HepG2 (cell line): ENCODE measurements around the gene ZBTB46. TPM values are rescaled to one million over a fixed set of nuclear protein-coding genes. Genes with fewer than 3 reads are reported as not detected.

Source experiments
- AHR ChIP-seq: IDR thresholded peaks from 2 replicates; pipeline ENCODE4 v1.6.1; 2018; ENCODE audit warnings: missing genetic modification reagents, missing compliant biosample characterization
- BRCA1 ChIP-seq: sonication (generic); formaldehyde crosslinking; IDR thresholded peaks from 2 replicates; pipeline ENCODE4 v1.4.0; 2020; ENCODE audit warnings: missing genetic modification reagents
- E2F1 ChIP-seq: sonication (generic); formaldehyde crosslinking; IDR thresholded peaks from 2 replicates; pipeline ENCODE4 v1.5.0; 2020; ENCODE audit warnings: missing genetic modification reagents
- ELK4 ChIP-seq: sonication (generic); formaldehyde crosslinking; IDR thresholded peaks from 2 replicates; pipeline ENCODE4 v1.9.0; 2021; ENCODE audit warnings: missing genetic modification reagents, borderline replicate concordance
- MAF1 ChIP-seq: sonication (generic); formaldehyde crosslinking; IDR thresholded peaks from 2 replicates; pipeline ENCODE4 v1.5.0; 2020; ENCODE audit warnings: missing genetic modification reagents, borderline replicate concordance
- MXD1 ChIP-seq: sonication (generic); formaldehyde crosslinking; IDR thresholded peaks from 2 replicates; pipeline ENCODE4 v1.4.0; 2020; ENCODE audit warnings: mild to moderate bottlenecking, missing genetic modification reagents
- PCBP1 ChIP-seq: fragments of 200-400 bp; formaldehyde crosslinking; IDR thresholded peaks from 2 replicates; pipeline ENCODE4 v1.6.1; 2017; ENCODE audit warnings: mild to moderate bottlenecking, low read depth, low read length, borderline replicate concordance
- SSRP1 ChIP-seq: IDR thresholded peaks from 2 replicates; pipeline ENCODE4 v1.6.1; 2016; ENCODE audit warnings: control low read depth
- ZBTB39 ChIP-seq: sonication (generic); formaldehyde crosslinking; IDR thresholded peaks from 2 replicates; pipeline ENCODE4 v1.5.0; 2020; ENCODE audit warnings: missing genetic modification reagents
- ZBTB46 ChIP-seq: sonication (generic); formaldehyde crosslinking; IDR thresholded peaks from 2 replicates; pipeline ENCODE4 v1.4.0; 2020; ENCODE audit warnings: mild to moderate bottlenecking, missing genetic modification reagents, borderline replicate concordance
- ZNF205 ChIP-seq: IDR thresholded peaks from 2 replicates; pipeline ENCODE4 v1.6.1; 2018; ENCODE audit warnings: missing biosample characterization, missing genetic modification reagents
- ZNF484 ChIP-seq: sonication (generic); formaldehyde crosslinking; IDR thresholded peaks from 2 replicates; pipeline ENCODE4 v1.5.1; 2020; ENCODE audit warnings: mild to moderate bottlenecking, low read depth, missing genetic modification reagents, borderline replicate concordance
- ZNF724P ChIP-seq: sonication (generic); formaldehyde crosslinking; IDR thresholded peaks from 2 replicates; pipeline ENCODE4 v1.8.0; 2022; ENCODE audit warnings: missing genetic modification reagents, borderline replicate concordance
- ZNF75D ChIP-seq: sonication (generic); formaldehyde crosslinking; IDR thresholded peaks from 2 replicates; pipeline ENCODE4 v1.8.1; 2023; ENCODE audit warnings: missing genetic modification reagents, mild to moderate bottlenecking, borderline replicate concordance
- ZNF792 ChIP-seq: IDR thresholded peaks from 2 replicates; pipeline ENCODE4 v1.6.1; 2016
- ZNF883 ChIP-seq: sonication (generic); formaldehyde crosslinking; IDR thresholded peaks from 2 replicates; pipeline ENCODE4 v1.5.1; 2020; ENCODE audit warnings: mild to moderate bottlenecking, missing genetic modification reagents; ENCODE audit errors: not compliant biosample characterization
- ZNF891 ChIP-seq: sonication (generic); formaldehyde crosslinking; IDR thresholded peaks from 2 replicates; pipeline ENCODE4 v1.5.0; 2020; ENCODE audit warnings: mild to moderate bottlenecking, missing genetic modification reagents
- ZUFSP ChIP-seq: sonication (generic); formaldehyde crosslinking; IDR thresholded peaks from 2 replicates; pipeline ENCODE4 v1.9.0; 2021; ENCODE audit warnings: missing genetic modification reagents, mild to moderate bottlenecking, borderline replicate concordance
- polyA plus RNA-seq, 8 experiments: library from polyadenylated mRNA; depleted of rRNA in 3 of 8; stranded (reverse) in 7 of 8; unstranded in 1 of 8; fragments of >200 nt; fragmentation: Illumina TruSeq in 4 of 8; extraction: Trizol in 4 of 8; gene quantifications; 2 replicates each; pipeline versions ENCODE4 v1.2.1 to v1.2.3, GENCODE V29; 2011 to 2016; ENCODE audit warnings: low read depth in 4 of 8, missing spikeins in 1 of 8, mixed read lengths in 1 of 8; ENCODE audit not compliant: insufficient read depth in 1 of 8
- total RNA-seq, 5 experiments: library from RNA; depleted of rRNA; stranded (reverse); fragments of >200 nt; fragmentation: Illumina TruSeq; extraction: Trizol; gene quantifications; 2 replicates each; pipeline ENCODE4 v1.2.3, GENCODE V29; 2016; ENCODE audit warnings: low read depth in 1 of 5

The ZBTB46 gene
- total and polyA plus RNA-seq, 2 of the 13 experiments (the other 11 are each of a cell fraction or from before 2014, with no cell fraction given) = 1.6 to 13.5 TPM

GRCh38 chr20:63848003-63848911 lies 17.2 kb upstream of the ZBTB46 start (continued):
- TF ChIP-seq E2F1 (no peak), ZNF484 (CRISPR knock-in tag) (0 out of 2 replicates have a peak, but pooled peaks have one; percentile 66), ZNF205 (CRISPR knock-in tag) (peak; percentile 54; the same call in 1 of the 2 replicates), ZNF792 (CRISPR knock-in tag) (no peak), ELK4 (no peak), ZNF883 (CRISPR knock-in tag) (peak; percentile 30), ZNF724P (CRISPR knock-in tag) (no peak), MXD1 (peak; percentile 29), SSRP1 (CRISPR knock-in tag) (no peak), AHR (no peak), ZUFSP (no peak), ZNF891 (CRISPR knock-in tag) (peak; percentile 20; the same call in 1 of the 2 replicates), BRCA1 (CRISPR knock-in tag) (no peak), MAF1 (no peak), ZBTB39 (no peak), ZNF75D (CRISPR knock-in tag) (no peak), PCBP1 (no peak; the same call in 1 of the 2 replicates), ZBTB46 (CRISPR knock-in tag) (peak; percentile 81; the same call in 1 of the 2 replicates)
